ENCODE data around the gene NPIPB8.
"Not testable (repeated sequence)": the region's sequence is repeated elsewhere in the genome, so short reads cannot be mapped to it uniquely, and the experiment has no call there.

GRCh38 chr16:28602062-28602461 lies 35.8 kb upstream of the NPIPB8 start:
- TF ChIP-seq POLR2A (IDR thresholded peaks at IDR 0.05), result not testable (repeated sequence)
- TF ChIP-seq, protein P1, sequence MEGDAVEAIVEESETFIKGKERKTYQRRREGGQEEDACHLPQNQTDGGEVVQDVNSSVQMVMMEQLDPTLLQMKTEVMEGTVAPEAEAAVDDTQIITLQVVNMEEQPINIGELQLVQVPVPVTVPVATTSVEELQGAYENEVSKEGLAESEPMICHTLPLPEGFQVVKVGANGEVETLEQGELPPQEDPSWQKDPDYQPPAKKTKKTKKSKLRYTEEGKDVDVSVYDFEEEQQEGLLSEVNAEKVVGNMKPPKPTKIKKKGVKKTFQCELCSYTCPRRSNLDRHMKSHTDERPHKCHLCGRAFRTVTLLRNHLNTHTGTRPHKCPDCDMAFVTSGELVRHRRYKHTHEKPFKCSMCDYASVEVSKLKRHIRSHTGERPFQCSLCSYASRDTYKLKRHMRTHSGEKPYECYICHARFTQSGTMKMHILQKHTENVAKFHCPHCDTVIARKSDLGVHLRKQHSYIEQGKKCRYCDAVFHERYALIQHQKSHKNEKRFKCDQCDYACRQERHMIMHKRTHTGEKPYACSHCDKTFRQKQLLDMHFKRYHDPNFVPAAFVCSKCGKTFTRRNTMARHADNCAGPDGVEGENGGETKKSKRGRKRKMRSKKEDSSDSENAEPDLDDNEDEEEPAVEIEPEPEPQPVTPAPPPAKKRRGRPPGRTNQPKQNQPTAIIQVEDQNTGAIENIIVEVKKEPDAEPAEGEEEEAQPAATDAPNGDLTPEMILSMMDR (IDR thresholded peaks at IDR 0.05), result not testable (repeated sequence)
